GM12891 (cell line): ENCODE data around the gene AAK1.

ENCODE experiments used
- POLR2A ChIP-seq: IDR thresholded peaks from 2 replicates; pipeline ENCODE4 v1.6.1; 2011; ENCODE audit warnings: low read depth, low read length, control low read depth
- POLR2AphosphoS5 ChIP-seq: IDR thresholded peaks from 2 replicates; pipeline ENCODE4 v1.6.1; 2011; ENCODE audit warnings: low read depth, low read length, control low read depth
- TAF1 ChIP-seq: IDR thresholded peaks from 2 replicates; pipeline ENCODE4 v1.6.1; 2011; ENCODE audit warnings: low read depth, low read length, control low read depth

DNA sequence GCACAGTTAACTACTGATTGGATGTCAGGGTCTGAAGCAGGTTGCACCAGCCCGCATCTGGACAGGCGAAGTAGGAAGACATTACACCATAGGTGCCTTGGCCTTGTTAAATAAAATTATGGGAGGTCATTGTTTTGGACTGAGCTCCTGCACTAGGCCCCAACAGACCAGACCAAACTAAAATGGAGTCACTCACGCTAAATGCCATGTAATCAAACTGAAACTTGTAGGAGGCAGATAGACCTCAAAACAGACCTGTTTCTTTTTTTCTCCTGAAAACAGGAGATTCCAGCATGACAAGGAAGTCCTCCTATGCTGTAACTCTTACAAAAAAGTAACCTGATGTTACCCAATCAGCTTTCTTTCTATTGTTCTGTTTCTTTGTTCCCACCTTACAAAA is 190.9 kb downstream of the AAK1 start:
- TF ChIP-seq POLR2AphosphoS5, result no peak
- TF ChIP-seq TAF1, result no peak
- TF ChIP-seq POLR2A, result no peak
